ENCODE measurements around the gene ZBTB12.
"Not testable (repeated sequence)": the region's sequence is repeated elsewhere in the genome, so short reads cannot be mapped to it uniquely, and the experiment has no call there.

Gene ZBTB12

GRCh38 chr6:31901953-31902643, at the start of gene ZBTB12:
Gene ZBTB12, minus strand, starts transcription at chr6:31902086. Its CDS starts 781 bp downstream, at chr6:31901305.
- in situ Hi-C loops (cut with HindIII; ENCODE audit: low sequenced_read_pairs): no loop called here

- in situ Hi-C loops (cut with HindIII; ENCODE audit: low sequenced_read_pairs): no loop called here
Measured at GRCh38 chr6:31949926-31950548, 48.2 kb upstream of the ZBTB12 start.

- in situ Hi-C loops (cut with HindIII; ENCODE audit: low sequenced_read_pairs): no loop called here
Measured at GRCh38 chr6:31948753-31949413, 47.0 kb upstream of the ZBTB12 start.

GRCh38 chr6:31948306-31948705, 46.4 kb upstream of the ZBTB12 start:
- in situ Hi-C loops (cut with HindIII; ENCODE audit: low sequenced_read_pairs): no loop called here

GRCh38 chr6:31947864-31948263, 46.0 kb upstream of the ZBTB12 start:
- in situ Hi-C loops (cut with HindIII; ENCODE audit: low sequenced_read_pairs): no loop called here

- in situ Hi-C loops (cut with HindIII; ENCODE audit: low sequenced_read_pairs): no loop called here
Measured at GRCh38 chr6:31947070-31947675, 45.3 kb upstream of the ZBTB12 start.

GRCh38 chr6:31946370-31946885, 44.5 kb upstream of the ZBTB12 start:
- in situ Hi-C loops (cut with HindIII; ENCODE audit: low sequenced_read_pairs): no loop called here

- in situ Hi-C loops (cut with HindIII; ENCODE audit: low sequenced_read_pairs): no loop called here
Measured at GRCh38 chr6:31945507-31946369, 43.9 kb upstream of the ZBTB12 start, which contains the start of gene CFB. Gene CFB, plus strand, starts transcription at chr6:31946095. Its CDS starts 127 bp downstream, at chr6:31946222.

GRCh38 chr6:31945154-31945506, 43.2 kb upstream of the ZBTB12 start:
- in situ Hi-C loops (cut with HindIII; ENCODE audit: low sequenced_read_pairs): no loop called here

- in situ Hi-C loops (cut with HindIII; ENCODE audit: low sequenced_read_pairs): no loop called here
Measured at GRCh38 chr6:31943742-31944141, 41.9 kb upstream of the ZBTB12 start.

- in situ Hi-C loops (cut with HindIII; ENCODE audit: low sequenced_read_pairs): no loop called here
Measured at GRCh38 chr6:31940256-31940664, 38.4 kb upstream of the ZBTB12 start.

- in situ Hi-C loops (cut with HindIII; ENCODE audit: low sequenced_read_pairs): no loop called here
Measured at GRCh38 chr6:31935823-31936222, 33.9 kb upstream of the ZBTB12 start.

GRCh38 chr6:31935021-31935420, 33.1 kb upstream of the ZBTB12 start:
- in situ Hi-C loops (cut with HindIII; ENCODE audit: low sequenced_read_pairs): no loop called here

GRCh38 chr6:31933537-31933936, 31.7 kb upstream of the ZBTB12 start:
- in situ Hi-C loops (cut with HindIII; ENCODE audit: low sequenced_read_pairs): no loop called here

GRCh38 chr6:31932137-31932536, 30.3 kb upstream of the ZBTB12 start:
- in situ Hi-C loops (cut with HindIII; ENCODE audit: low sequenced_read_pairs): not testable (repeated sequence)

GRCh38 chr6:31930962-31931361, 29.1 kb upstream of the ZBTB12 start:
- in situ Hi-C loops (cut with HindIII; ENCODE audit: low sequenced_read_pairs): no loop called here

- in situ Hi-C loops (cut with HindIII; ENCODE audit: low sequenced_read_pairs): no loop called here
Measured at GRCh38 chr6:31928672-31928939, 26.7 kb upstream of the ZBTB12 start.

- in situ Hi-C loops (cut with HindIII; ENCODE audit: low sequenced_read_pairs): no loop called here
Measured at GRCh38 chr6:31927863-31928671, 26.2 kb upstream of the ZBTB12 start.

- in situ Hi-C loops (cut with HindIII; ENCODE audit: low sequenced_read_pairs): no loop called here
Measured at GRCh38 chr6:31927242-31927862, 25.5 kb upstream of the ZBTB12 start, which contains the start of gene C2. Gene C2, plus strand, starts transcription at chr6:31927717. Its CDS starts 36 bp downstream, at chr6:31927753.
